ENCODE results near the gene CPLANE1.

DNA sequence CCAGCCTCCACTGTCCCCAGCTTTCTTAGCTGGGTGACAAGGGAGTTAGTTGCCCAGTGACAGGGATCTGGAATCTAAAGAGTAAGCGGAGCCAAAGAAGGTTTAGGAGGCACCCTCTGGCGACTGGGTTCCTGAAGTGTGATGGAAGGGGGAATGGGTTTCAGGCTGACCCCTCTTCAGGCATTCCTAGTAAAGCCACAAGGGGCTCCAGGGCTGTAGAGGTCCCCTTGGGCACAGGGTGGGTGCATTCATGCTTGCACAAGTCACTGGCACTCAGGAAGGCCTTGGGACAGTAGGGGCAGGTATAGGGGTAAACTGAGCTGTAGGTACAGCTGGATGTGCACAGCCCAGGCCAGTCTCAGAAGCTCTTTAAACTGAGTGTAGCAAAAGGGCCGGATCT is 74.2 kb downstream of the CPLANE1 start:
- TF ChIP-seq, protein P1, sequence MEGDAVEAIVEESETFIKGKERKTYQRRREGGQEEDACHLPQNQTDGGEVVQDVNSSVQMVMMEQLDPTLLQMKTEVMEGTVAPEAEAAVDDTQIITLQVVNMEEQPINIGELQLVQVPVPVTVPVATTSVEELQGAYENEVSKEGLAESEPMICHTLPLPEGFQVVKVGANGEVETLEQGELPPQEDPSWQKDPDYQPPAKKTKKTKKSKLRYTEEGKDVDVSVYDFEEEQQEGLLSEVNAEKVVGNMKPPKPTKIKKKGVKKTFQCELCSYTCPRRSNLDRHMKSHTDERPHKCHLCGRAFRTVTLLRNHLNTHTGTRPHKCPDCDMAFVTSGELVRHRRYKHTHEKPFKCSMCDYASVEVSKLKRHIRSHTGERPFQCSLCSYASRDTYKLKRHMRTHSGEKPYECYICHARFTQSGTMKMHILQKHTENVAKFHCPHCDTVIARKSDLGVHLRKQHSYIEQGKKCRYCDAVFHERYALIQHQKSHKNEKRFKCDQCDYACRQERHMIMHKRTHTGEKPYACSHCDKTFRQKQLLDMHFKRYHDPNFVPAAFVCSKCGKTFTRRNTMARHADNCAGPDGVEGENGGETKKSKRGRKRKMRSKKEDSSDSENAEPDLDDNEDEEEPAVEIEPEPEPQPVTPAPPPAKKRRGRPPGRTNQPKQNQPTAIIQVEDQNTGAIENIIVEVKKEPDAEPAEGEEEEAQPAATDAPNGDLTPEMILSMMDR (IDR thresholded peaks at IDR 0.05): no peak
- TF ChIP-seq POLR2A (IDR thresholded peaks at IDR 0.05): no peak
